HUDEP-2 (cell line): ENCODE measurements around the gene GOLGA8F.
"Not testable (repeated sequence)": the region's sequence is repeated elsewhere in the genome, so short reads cannot be mapped to it uniquely, and the experiment has no call there.

ENCODE experiments used
- DNase-seq, 76 experiments: peaks; one replicate each; lab custom pipeline; 2025; ENCODE audit not compliant: unreplicated experiment in 76 of 76; lab: John Stamatoyannopoulos, UW

Gene GOLGA8F

GRCh38 chr15:28378364-28378763, at the start of gene GOLGA8F:
GOLGA8F (plus strand) TSS chr15:28378664; CDS start chr15:28378762, 98 bp downstream.
- not testable (repeated sequence) for DNase-seq

- not testable (repeated sequence) for DNase-seq
These were observed 20.5 kb upstream of the GOLGA8F start, which contains the start of gene GOLGA6L24 for GRCh38 chr15:28357984-28358383. GOLGA6L24 (minus strand) TSS chr15:28358084; CDS start chr15:28358023, 61 bp downstream.

GRCh38 chr15:28365502-28365901, 13.0 kb upstream of the GOLGA8F start:
- not testable (repeated sequence) for DNase-seq

GRCh38 chr15:28380053-28380452, 1.6 kb downstream of the GOLGA8F start:
- not testable (repeated sequence) for DNase-seq

GRCh38 chr15:28396022-28396421, 17.6 kb downstream of the GOLGA8F start:
- not testable (repeated sequence) for DNase-seq

- not testable (repeated sequence) for DNase-seq
These were observed 24.4 kb downstream of the GOLGA8F start for GRCh38 chr15:28402774-28403435.

- DNase-seq: not testable (repeated sequence)
These were observed 42.0 kb downstream of the GOLGA8F start for GRCh38 chr15:28420470-28420869.

GRCh38 chr15:28435594-28435993, 57.1 kb downstream of the GOLGA8F start:
- DNase-seq: not testable (repeated sequence)
